ENCODE results near the gene SLMAP. TPM values are rescaled to one million over a fixed set of nuclear protein-coding genes. Genes with fewer than 3 reads are reported as not detected.
A peak's percentile ranks its signal among the peaks of the same experiment; 100 is the strongest.

Gene SLMAP
- total and polyA plus RNA-seq, 2 of the 4 experiments (the other 2 are of a cell fraction): 15.5 to 26.5 TPM

- Histone ChIP-seq H3K9me3 (ENCODE audit: control insufficient read depth, insufficient read depth, low read length) (no peaks in the 10 kb centered on the region), H4K20me1 (ENCODE audit: insufficient read depth, low read length) (no peaks in the 10 kb centered on the region), H2AK5ac (ENCODE audit: low read depth, low read length) (no peak overlapping the region), H2AK9ac (replicated peaks; ENCODE audit: low read depth, low read length, poor library complexity) (no peak overlapping the region), H3K9ac (ENCODE audit: low read depth, low read length) (no peak overlapping the region), H2BK15ac (ENCODE audit: low read depth, low read length) (no peak overlapping the region), H4K8ac (ENCODE audit: low read depth in 2 of 2, low read length in 2 of 2) (no peak overlapping the region), H2BK120ac (ENCODE audit: low read depth, low read length) (no peak overlapping the region), H3K4me3 (ENCODE audit: insufficient read depth, low read depth, low read length) (no peak overlapping the region), H4K5ac (ENCODE audit: low read depth, low read length) (no peak overlapping the region), H2BK5ac (ENCODE audit: low read depth, low read length, poor library complexity, severe bottlenecking) (no peak overlapping the region), H3K79me1 (ENCODE audit: low read depth in 1 of 2, low read length in 2 of 2) (peaks cover 0 to 3% of the 10 kb centered on the region in 2 experiments; a peak in 1 of 4 replicates), H3K4ac (ENCODE audit: low read depth, low read length) (no peak overlapping the region), H3K23ac (ENCODE audit: low read depth, low read length) (no peak overlapping the region), H3K36me3 (ENCODE audit: control insufficient read depth, insufficient read depth, low read length) (peaks cover 2% of the 10 kb centered on the region; the same call in 1 of the 2 replicates), H2BK20ac (ENCODE audit: low read depth, low read length) (no peak overlapping the region), H3K14ac (replicated peaks; ENCODE audit: low read depth, low read length) (no peak overlapping the region), H3K4me2 (ENCODE audit: low read depth, low read length) (no peak overlapping the region), H3K9me1 (ENCODE audit: insufficient read depth, low read length) (no peaks in the 10 kb centered on the region), H3K56ac (ENCODE audit: extremely low read depth, insufficient read depth, low read length) (no peak overlapping the region), H3K27ac (ENCODE audit: insufficient read depth, low read length) (no peak overlapping the region), H3K4me1 (ENCODE audit: control insufficient read depth, insufficient read depth, low read length) (no peaks in the 10 kb centered on the region), H3K18ac (ENCODE audit: low read depth, low read length) (no peak overlapping the region), H4K91ac (ENCODE audit: insufficient read depth, low read depth, low read length) (no peak overlapping the region), H2AFZ (replicated peaks; ENCODE audit: low read length, poor library complexity) (no peak overlapping the region), H3K27me3 (ENCODE audit: control insufficient read depth, insufficient read depth, low read length) (no peaks in the 10 kb centered on the region)
- peak; percentile 33 for DNase-seq
- in situ Hi-C loops (cut with MboI; ENCODE audit: low sequenced_read_pairs): no loop called here
- no TSS peak for BruUV-seq (replicated peaks)
- CTCF ChIA-PET: no interaction called here
- POLR2A ChIA-PET (ENCODE audit: unreplicated experiment): no interaction called here
- dilution Hi-C loops (cut with HindIII; ENCODE audit: low sequenced_read_pairs, unreplicated experiment): no loop called here
- TF ChIP-seq USF2 (IDR thresholded peaks at IDR 0.05; ENCODE audit: low read depth, low read length) (no peak), FOS (IDR thresholded peaks at IDR 0.05; ENCODE audit: low read depth, low read length) (no peak), ELK1 (IDR thresholded peaks at IDR 0.05; ENCODE audit: borderline replicate concordance, low read depth, low read length) (no peak), MAZ (IDR thresholded peaks at IDR 0.05; ENCODE audit: borderline replicate concordance, low read depth, low read length) (no peak), NFE2L2 (IDR thresholded peaks at IDR 0.05; ENCODE audit: low read depth, low read length) (no peak)
- no peak for ATAC-seq (ENCODE audit: low read depth)
- WGBS, 2 experiments (ENCODE audit: extremely low coverage in 2 of 2, insufficient read length in 1 of 2): no CpG with 5 or more reads among the region's 3 CpGs
- intact Hi-C loops (cut with micrococcal nuclease): no loop called here
These were observed 136.3 kb downstream of the SLMAP start for GRCh38 chr3:57892423-57892822.
